Measurements from ENCODE around the gene PTPRZ1. TPM values are rescaled to one million over a fixed set of nuclear protein-coding genes. Genes with fewer than 3 reads are reported as not detected.

PTPRZ1 gene
- total and polyA plus RNA-seq, 2 of the 13 experiments (the other 11 are each of a cell fraction or from before 2014, with no cell fraction given): not detected

GRCh38 chr7:121824276-121824675, 48.7 kb upstream of the PTPRZ1 start (continued):
- no peak for TF ChIP-seq ZNF260 (CRISPR knock-in tag; IDR thresholded peaks at IDR 0.05; ENCODE audit: borderline replicate concordance, low read depth)
- no peak for TF ChIP-seq ZNF207 (IDR thresholded peaks at IDR 0.05; ENCODE audit: borderline replicate concordance)
- TF ChIP-seq SNAI1 (CRISPR knock-in tag; IDR thresholded peaks at IDR 0.05; ENCODE audit: borderline replicate concordance): no peak
- TF ChIP-seq DBP (CRISPR knock-in tag; IDR thresholded peaks at IDR 0.05; ENCODE audit: not compliant biosample characterization): no peak
- no peak for TF ChIP-seq ZNF441 (CRISPR knock-in tag; IDR thresholded peaks at IDR 0.05; ENCODE audit: borderline replicate concordance)
- no peak for TF ChIP-seq MYPOP (CRISPR knock-in tag; IDR thresholded peaks at IDR 0.05)
- TF ChIP-seq ZSCAN25 (CRISPR knock-in tag; IDR thresholded peaks at IDR 0.05): no peak
- TF ChIP-seq ZNF3 (CRISPR knock-in tag; IDR thresholded peaks at IDR 0.05): no peak
- peak; percentile 82; the same call in 1 of the 2 replicates for TF ChIP-seq CEBPB (IDR thresholded peaks at IDR 0.05; ENCODE audit: borderline replicate concordance, low read depth, low read length)
- peak; percentile 40; the same call in 1 of the 2 replicates for TF ChIP-seq SIX4 (CRISPR knock-in tag; IDR thresholded peaks at IDR 0.05)
- no peak for TF ChIP-seq YEATS2 (CRISPR knock-in tag; IDR thresholded peaks at IDR 0.05; ENCODE audit: borderline replicate concordance)
- no peak for TF ChIP-seq TFDP2 (CRISPR knock-in tag; IDR thresholded peaks at IDR 0.05)
- no peak for TF ChIP-seq MATR3 (CRISPR knock-in tag; IDR thresholded peaks at IDR 0.05)
- TF ChIP-seq HDAC1 (CRISPR knock-in tag; IDR thresholded peaks at IDR 0.05): peak; percentile 39; the same call in 1 of the 2 replicates
- TF ChIP-seq TMF1 (CRISPR knock-in tag; IDR thresholded peaks at IDR 0.05; ENCODE audit: low read depth): no peak
- TF ChIP-seq ZNF589 (CRISPR knock-in tag; conservative IDR thresholded peaks at IDR 0.05): no peak
- no peak for TF ChIP-seq AGO2 (optimal IDR thresholded peaks at IDR 0.05; ENCODE audit: low read depth, low read length)
- no peak for TF ChIP-seq ZNF543 (CRISPR knock-in tag; IDR thresholded peaks at IDR 0.05)
- TF ChIP-seq HNF1B (CRISPR knock-in tag; IDR thresholded peaks at IDR 0.05): no peak
- no peak for TF ChIP-seq ZC3H13 (CRISPR knock-in tag; IDR thresholded peaks at IDR 0.05)
- TF ChIP-seq ZFP41 (CRISPR knock-in tag; IDR thresholded peaks at IDR 0.05; ENCODE audit: borderline replicate concordance): no peak
